WTC11 (cell line): ENCODE results near the gene TNIK. TPM values are rescaled to one million over a fixed set of nuclear protein-coding genes. Genes with fewer than 3 reads are reported as not detected.
A peak's percentile ranks its signal among the peaks of the same experiment; 100 is the strongest.

ENCODE experiments used
- ATAC-seq: fragments of 200-7000 bp; cut with Tn5 transposase; 2 replicates; pipeline ENCODE4 v1.10.0; 2021; ENCODE audit warnings: mild to moderate bottlenecking, moderate library complexity
- CTCF ChIA-PET: fragments of 300-600 bp; sonication (Branson Sonifier 250); formaldehyde crosslinking; loops from one replicate; lab custom pipeline; 2021; ENCODE audit warnings: antibody characterized with exemption; lab: Charles Lee
- POLR2A ChIA-PET: fragments of 350-600 bp; sonication (Branson Sonifier 250); formaldehyde crosslinking; loops from one replicate; lab custom pipeline; 2021; ENCODE audit warnings: antibody characterized with exemption; lab: Charles Lee
- DNase-seq: peaks from one replicate; pipeline ENCODE4 v3.0.0; 2021; ENCODE audit warnings: low spot score
- H3K27ac Mint-ChIP-seq: 2 replicates; pipeline ENCODE4 v1.8.0; 2021; ENCODE audit warnings: mixed read lengths
- H3K27me3 Mint-ChIP-seq: 2 replicates; pipeline ENCODE4 v1.8.0; 2021; ENCODE audit warnings: low read depth, mild to moderate bottlenecking, moderate library complexity, mixed read lengths
- H3K36me3 Mint-ChIP-seq: 2 replicates; pipeline ENCODE4 v1.8.0; 2021; ENCODE audit warnings: mixed read lengths
- H3K4me1 Mint-ChIP-seq: 2 replicates; pipeline ENCODE4 v1.8.0; 2022; ENCODE audit warnings: mixed read lengths
- H3K4me3 Mint-ChIP-seq: 2 replicates; pipeline ENCODE4 v1.8.0; 2021; ENCODE audit warnings: mild to moderate bottlenecking, moderate library complexity, mixed read lengths
- H3K9me3 Mint-ChIP-seq: 2 replicates; pipeline ENCODE4 v1.8.0; 2021; ENCODE audit warnings: mixed read lengths
- CBFB ChIP-seq: sonication (generic); formaldehyde crosslinking; IDR thresholded peaks from 2 replicates; pipeline ENCODE4 v1.8.1; 2022; ENCODE audit warnings: mild to moderate bottlenecking, low read depth, missing genetic modification reagents
- CREM ChIP-seq: sonication (generic); formaldehyde crosslinking; IDR thresholded peaks from 2 replicates; pipeline ENCODE4 v1.8.1; 2022; ENCODE audit warnings: mild to moderate bottlenecking, missing genetic modification reagents, moderate library complexity
- ETV6 ChIP-seq: sonication (generic); formaldehyde crosslinking; IDR thresholded peaks from 2 replicates; pipeline ENCODE4 v1.8.1; 2022; ENCODE audit warnings: mild to moderate bottlenecking, missing genetic modification reagents
- GRHL2 ChIP-seq: fragments of 250-450 bp; sonication (Bioruptor Pico); IDR thresholded peaks from 2 replicates; pipeline ENCODE4 v1.8.0; 2022; ENCODE audit warnings: mild to moderate bottlenecking, moderate library complexity; ENCODE audit not compliant: insufficient replicate concordance, severe bottlenecking
- GTF2I ChIP-seq: fragments of 250-450 bp; sonication (Bioruptor Pico); conservative IDR thresholded peaks from 2 replicates; pipeline ENCODE4 v1.4.0; 2021; ENCODE audit warnings: mild to moderate bottlenecking
- JAZF1 ChIP-seq: fragments of 250-450 bp; sonication (Bioruptor Pico); IDR thresholded peaks from 2 replicates; pipeline ENCODE4 v1.9.0; 2021; ENCODE audit warnings: moderate library complexity, mild to moderate bottlenecking, inconsistent platforms
- JUN ChIP-seq: sonication (generic); formaldehyde crosslinking; IDR thresholded peaks from 2 replicates; pipeline ENCODE4 v1.8.0; 2023; ENCODE audit warnings: mild to moderate bottlenecking, missing genetic modification reagents
- NR3C1 ChIP-seq: sonication (generic); formaldehyde crosslinking; conservative IDR thresholded peaks from 2 replicates; pipeline ENCODE4 v1.8.1; 2023; ENCODE audit warnings: low read depth, mild to moderate bottlenecking, missing genetic modification reagents
- PRRX2 ChIP-seq: fragments of 250-450 bp; sonication (Bioruptor Pico); IDR thresholded peaks from 2 replicates; pipeline ENCODE4 v1.8.0; 2021; ENCODE audit warnings: mild to moderate bottlenecking
- TP53 ChIP-seq: sonication (generic); formaldehyde crosslinking; IDR thresholded peaks from 2 replicates; pipeline ENCODE4 v1.8.1; 2023; ENCODE audit warnings: mild to moderate bottlenecking, missing genetic modification reagents
- ZNF138 ChIP-seq: sonication (generic); formaldehyde crosslinking; conservative IDR thresholded peaks from 2 replicates; pipeline ENCODE4 v1.8.1; 2022; ENCODE audit warnings: mild to moderate bottlenecking, moderate library complexity, missing genetic modification reagents
- ZNF219 ChIP-seq: sonication (generic); formaldehyde crosslinking; IDR thresholded peaks from 2 replicates; pipeline ENCODE4 v1.8.0; 2023; ENCODE audit warnings: missing genetic modification reagents, mild to moderate bottlenecking, borderline replicate concordance
- ZNF232 ChIP-seq: sonication (generic); formaldehyde crosslinking; IDR thresholded peaks from 2 replicates; pipeline ENCODE4 v1.8.0; 2022; ENCODE audit warnings: mild to moderate bottlenecking, missing genetic modification reagents
- total RNA-seq: library from RNA; stranded (reverse); gene quantifications from 3 replicates; pipeline ENCODE4 v1.2.3, GENCODE V29; 2021
- TF ChIP-seq, protein P1 (sequence below): fragments of 250-450 bp; sonication (Bioruptor Pico); conservative IDR thresholded peaks from 2 replicates; pipeline ENCODE4 v1.9.0; 2021; ENCODE audit warnings: mild to moderate bottlenecking
- TF ChIP-seq, protein P2 (sequence below): fragments of 250-450 bp; sonication (Bioruptor Pico); IDR thresholded peaks from 2 replicates; pipeline ENCODE4 v1.9.0; 2021; ENCODE audit warnings: mild to moderate bottlenecking
- TF ChIP-seq, protein P3 (sequence below): sonication (generic); formaldehyde crosslinking; IDR thresholded peaks from 2 replicates; pipeline ENCODE4 v1.8.0; 2022; ENCODE audit warnings: mild to moderate bottlenecking, missing genetic modification reagents
- TF ChIP-seq, protein P4 (sequence below): fragments of 250-450 bp; sonication (Bioruptor Pico); IDR thresholded peaks from 2 replicates; pipeline ENCODE4 v1.9.0; 2021; ENCODE audit warnings: mild to moderate bottlenecking
- TF ChIP-seq, protein P5 (sequence below): sonication (generic); formaldehyde crosslinking; IDR thresholded peaks from 2 replicates; pipeline ENCODE4 v1.8.0; 2022; ENCODE audit warnings: mild to moderate bottlenecking, missing genetic modification reagents
- TF ChIP-seq, protein P6 (sequence below): sonication (generic); formaldehyde crosslinking; IDR thresholded peaks from 2 replicates; pipeline ENCODE4 v1.8.1; 2023; ENCODE audit warnings: mild to moderate bottlenecking, missing genetic modification reagents
- TF ChIP-seq, protein P7 (sequence below): sonication (generic); formaldehyde crosslinking; IDR thresholded peaks from 2 replicates; pipeline ENCODE4 v1.8.0; 2022; ENCODE audit warnings: mild to moderate bottlenecking, missing genetic modification reagents

TNIK gene
- total RNA-seq, 1 experiment from 2014 or later: 50.3 TPM

DNA sequence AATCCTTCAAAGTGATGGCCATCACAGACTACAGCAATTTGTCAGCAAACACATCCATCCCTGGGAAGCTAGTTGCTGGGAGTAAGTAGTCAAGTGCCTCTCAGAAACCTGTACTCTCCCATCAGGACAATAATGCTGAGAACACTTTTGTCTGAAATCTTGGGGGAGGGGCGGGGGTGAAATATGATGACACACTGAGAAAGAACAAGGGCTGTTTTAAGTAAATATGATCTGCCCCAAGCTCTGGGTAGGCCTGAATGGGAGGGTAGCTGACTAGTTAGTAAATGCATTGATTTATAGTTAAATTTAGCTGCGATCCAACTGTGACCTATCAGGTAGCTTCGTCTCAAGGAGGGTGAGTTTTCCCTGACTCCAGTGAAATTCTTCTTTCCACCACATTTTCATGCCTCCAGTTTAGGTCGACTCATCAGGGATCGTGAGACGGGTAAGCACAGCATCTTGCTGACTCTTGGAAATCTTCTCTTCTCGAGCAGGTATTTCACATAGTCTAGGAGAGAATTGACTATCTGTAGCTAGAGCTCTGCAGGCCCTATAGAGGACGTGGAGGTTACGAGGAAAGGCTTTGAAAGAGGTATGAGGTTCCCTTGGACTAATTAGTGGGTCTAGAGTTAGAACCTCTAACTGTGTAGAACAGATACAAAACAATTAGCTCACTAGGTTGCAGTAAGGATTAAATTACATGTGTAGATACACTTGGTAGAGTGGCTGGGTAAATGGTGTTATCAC is 220.3 kb downstream of the TNIK start:
- no peak for DNase-seq
- Mint-ChIP-seq H3K36me3 (peaks cover 4% of the 10 kb centered on the region), H3K4me1 (peaks cover 43% of the 10 kb centered on the region)
- ATAC-seq: no peak
- TF ChIP-seq NR3C1 (CRISPR knock-in tag) (no peak), GTF2I (CRISPR knock-in tag) (no peak), CREM (CRISPR knock-in tag) (no peak), ETV6 (CRISPR knock-in tag) (no peak), PRRX2 (CRISPR knock-in tag) (no peak), TP53 (CRISPR knock-in tag) (no peak), GRHL2 (CRISPR knock-in tag) (no peak), JUN (no peak)
- TF ChIP-seq, protein P1, sequence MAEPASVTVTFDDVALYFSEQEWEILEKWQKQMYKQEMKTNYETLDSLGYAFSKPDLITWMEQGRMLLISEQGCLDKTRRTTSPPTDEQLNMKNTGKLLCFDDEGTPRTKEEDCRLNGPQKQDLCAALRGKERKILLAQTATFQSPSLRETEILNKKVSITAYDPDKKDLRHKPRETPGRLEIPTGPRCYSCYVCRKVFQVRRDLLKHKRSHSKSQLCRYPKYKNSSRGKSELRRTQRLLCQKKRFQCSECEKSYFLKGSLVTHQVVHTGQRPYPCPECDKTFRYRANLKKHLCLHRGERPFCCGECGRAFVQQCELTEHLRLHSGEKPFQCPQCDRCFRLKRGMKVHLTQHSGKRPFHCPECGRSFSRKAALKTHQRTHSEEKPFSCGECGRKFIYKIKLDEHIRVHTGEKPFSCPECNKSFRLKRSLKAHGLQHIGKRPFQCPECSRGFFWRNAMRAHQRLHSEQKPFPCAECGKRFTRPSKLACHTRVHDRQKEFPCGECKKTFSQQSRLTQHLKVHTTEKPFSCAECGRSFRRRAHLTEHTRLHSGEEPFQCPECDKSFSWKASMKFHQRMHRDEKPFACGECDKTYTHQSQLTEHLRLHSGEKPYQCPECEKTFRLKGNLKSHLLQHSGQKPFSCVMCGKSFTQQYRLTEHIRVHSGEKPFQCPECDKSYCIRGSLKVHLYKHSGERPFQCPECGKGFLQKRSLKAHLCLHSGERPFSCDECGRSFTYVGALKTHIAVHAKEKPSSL (CRISPR knock-in tag): no peak
- TF ChIP-seq, protein P2, sequence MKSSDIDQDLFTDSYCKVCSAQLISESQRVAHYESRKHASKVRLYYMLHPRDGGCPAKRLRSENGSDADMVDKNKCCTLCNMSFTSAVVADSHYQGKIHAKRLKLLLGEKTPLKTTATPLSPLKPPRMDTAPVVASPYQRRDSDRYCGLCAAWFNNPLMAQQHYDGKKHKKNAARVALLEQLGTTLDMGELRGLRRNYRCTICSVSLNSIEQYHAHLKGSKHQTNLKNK (CRISPR knock-in tag): no peak
- TF ChIP-seq, protein P3, sequence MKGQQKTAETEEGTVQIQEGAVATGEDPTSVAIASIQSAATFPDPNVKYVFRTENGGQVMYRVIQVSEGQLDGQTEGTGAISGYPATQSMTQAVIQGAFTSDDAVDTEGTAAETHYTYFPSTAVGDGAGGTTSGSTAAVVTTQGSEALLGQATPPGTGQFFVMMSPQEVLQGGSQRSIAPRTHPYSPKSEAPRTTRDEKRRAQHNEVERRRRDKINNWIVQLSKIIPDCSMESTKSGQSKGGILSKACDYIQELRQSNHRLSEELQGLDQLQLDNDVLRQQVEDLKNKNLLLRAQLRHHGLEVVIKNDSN (CRISPR knock-in tag): no peak
- TF ChIP-seq, protein P4, sequence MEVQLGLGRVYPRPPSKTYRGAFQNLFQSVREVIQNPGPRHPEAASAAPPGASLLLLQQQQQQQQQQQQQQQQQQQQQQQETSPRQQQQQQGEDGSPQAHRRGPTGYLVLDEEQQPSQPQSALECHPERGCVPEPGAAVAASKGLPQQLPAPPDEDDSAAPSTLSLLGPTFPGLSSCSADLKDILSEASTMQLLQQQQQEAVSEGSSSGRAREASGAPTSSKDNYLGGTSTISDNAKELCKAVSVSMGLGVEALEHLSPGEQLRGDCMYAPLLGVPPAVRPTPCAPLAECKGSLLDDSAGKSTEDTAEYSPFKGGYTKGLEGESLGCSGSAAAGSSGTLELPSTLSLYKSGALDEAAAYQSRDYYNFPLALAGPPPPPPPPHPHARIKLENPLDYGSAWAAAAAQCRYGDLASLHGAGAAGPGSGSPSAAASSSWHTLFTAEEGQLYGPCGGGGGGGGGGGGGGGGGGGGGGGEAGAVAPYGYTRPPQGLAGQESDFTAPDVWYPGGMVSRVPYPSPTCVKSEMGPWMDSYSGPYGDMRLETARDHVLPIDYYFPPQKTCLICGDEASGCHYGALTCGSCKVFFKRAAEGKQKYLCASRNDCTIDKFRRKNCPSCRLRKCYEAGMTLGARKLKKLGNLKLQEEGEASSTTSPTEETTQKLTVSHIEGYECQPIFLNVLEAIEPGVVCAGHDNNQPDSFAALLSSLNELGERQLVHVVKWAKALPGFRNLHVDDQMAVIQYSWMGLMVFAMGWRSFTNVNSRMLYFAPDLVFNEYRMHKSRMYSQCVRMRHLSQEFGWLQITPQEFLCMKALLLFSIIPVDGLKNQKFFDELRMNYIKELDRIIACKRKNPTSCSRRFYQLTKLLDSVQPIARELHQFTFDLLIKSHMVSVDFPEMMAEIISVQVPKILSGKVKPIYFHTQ (CRISPR knock-in tag): no peak
- TF ChIP-seq, all 79 proteins: peak for 0
- H3K4me3 Mint-ChIP-seq: no peak overlapping the region
- ChIA-PET CTCF (no interaction called here), POLR2A (no interaction called here)
- no peaks in the 10 kb centered on the region for H3K27me3 Mint-ChIP-seq
- H3K9me3 Mint-ChIP-seq: peaks cover 4% of the 10 kb centered on the region
- H3K27ac Mint-ChIP-seq: no peak overlapping the region

DNA sequence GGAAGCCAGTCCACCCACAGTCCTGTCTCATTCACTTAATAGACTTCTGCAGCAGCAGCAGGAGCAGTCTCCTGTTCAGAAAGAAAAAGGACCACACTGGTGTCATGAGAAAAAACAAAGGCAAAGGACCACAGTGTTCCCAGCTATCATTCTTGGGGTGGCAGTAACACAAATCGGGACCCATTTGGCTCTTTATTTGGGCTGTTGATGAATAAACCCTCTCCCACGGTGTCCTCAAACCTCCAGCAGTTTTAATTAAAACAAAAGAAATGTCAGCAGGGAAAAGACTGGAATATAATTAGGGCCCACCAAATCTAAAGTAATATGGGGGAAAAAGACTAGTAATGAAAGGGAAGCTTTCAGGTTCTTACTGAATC is 223.2 kb downstream of the TNIK start:
- ChIA-PET CTCF (interaction anchor here (0.7 to 1.2 kb wide), 4 partner anchors 39 to 217 kb away, joined by 3 to 4 read pairs (median 4); no protein-coding TSS in a partner anchor), POLR2A (no interaction called here)
- TF ChIP-seq ZNF232 (CRISPR knock-in tag) (no peak), GTF2I (CRISPR knock-in tag) (no peak), ZNF219 (CRISPR knock-in tag) (no peak), CBFB (CRISPR knock-in tag) (no peak), JAZF1 (CRISPR knock-in tag) (no peak), ZNF138 (CRISPR knock-in tag) (no peak)
- TF ChIP-seq, protein P5, sequence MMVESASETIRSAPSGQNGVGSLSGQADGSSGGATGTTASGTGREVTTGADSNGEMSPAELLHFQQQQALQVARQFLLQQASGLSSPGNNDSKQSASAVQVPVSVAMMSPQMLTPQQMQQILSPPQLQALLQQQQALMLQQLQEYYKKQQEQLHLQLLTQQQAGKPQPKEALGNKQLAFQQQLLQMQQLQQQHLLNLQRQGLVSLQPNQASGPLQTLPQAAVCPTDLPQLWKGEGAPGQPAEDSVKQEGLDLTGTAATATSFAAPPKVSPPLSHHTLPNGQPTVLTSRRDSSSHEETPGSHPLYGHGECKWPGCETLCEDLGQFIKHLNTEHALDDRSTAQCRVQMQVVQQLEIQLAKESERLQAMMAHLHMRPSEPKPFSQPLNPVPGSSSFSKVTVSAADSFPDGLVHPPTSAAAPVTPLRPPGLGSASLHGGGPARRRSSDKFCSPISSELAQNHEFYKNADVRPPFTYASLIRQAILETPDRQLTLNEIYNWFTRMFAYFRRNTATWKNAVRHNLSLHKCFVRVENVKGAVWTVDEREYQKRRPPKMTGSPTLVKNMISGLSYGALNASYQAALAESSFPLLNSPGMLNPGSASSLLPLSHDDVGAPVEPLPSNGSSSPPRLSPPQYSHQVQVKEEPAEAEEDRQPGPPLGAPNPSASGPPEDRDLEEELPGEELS (CRISPR knock-in tag): no peak
- TF ChIP-seq, protein P2 (CRISPR knock-in tag): no peak
- TF ChIP-seq, protein P6, sequence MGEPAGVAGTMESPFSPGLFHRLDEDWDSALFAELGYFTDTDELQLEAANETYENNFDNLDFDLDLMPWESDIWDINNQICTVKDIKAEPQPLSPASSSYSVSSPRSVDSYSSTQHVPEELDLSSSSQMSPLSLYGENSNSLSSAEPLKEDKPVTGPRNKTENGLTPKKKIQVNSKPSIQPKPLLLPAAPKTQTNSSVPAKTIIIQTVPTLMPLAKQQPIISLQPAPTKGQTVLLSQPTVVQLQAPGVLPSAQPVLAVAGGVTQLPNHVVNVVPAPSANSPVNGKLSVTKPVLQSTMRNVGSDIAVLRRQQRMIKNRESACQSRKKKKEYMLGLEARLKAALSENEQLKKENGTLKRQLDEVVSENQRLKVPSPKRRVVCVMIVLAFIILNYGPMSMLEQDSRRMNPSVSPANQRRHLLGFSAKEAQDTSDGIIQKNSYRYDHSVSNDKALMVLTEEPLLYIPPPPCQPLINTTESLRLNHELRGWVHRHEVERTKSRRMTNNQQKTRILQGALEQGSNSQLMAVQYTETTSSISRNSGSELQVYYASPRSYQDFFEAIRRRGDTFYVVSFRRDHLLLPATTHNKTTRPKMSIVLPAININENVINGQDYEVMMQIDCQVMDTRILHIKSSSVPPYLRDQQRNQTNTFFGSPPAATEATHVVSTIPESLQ: no peak
- TF ChIP-seq, protein P7, sequence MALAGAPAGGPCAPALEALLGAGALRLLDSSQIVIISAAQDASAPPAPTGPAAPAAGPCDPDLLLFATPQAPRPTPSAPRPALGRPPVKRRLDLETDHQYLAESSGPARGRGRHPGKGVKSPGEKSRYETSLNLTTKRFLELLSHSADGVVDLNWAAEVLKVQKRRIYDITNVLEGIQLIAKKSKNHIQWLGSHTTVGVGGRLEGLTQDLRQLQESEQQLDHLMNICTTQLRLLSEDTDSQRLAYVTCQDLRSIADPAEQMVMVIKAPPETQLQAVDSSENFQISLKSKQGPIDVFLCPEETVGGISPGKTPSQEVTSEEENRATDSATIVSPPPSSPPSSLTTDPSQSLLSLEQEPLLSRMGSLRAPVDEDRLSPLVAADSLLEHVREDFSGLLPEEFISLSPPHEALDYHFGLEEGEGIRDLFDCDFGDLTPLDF (CRISPR knock-in tag): no peak
- Mint-ChIP-seq H3K4me1 (peaks cover 55% of the 10 kb centered on the region), H3K9me3 (no peaks in the 10 kb centered on the region), H3K4me3 (no peak overlapping the region), H3K36me3 (no peaks in the 10 kb centered on the region; the same call in 1 of the 2 replicates), H3K27ac (peak overlapping the region; percentile 3; the same call in 1 of the 2 replicates), H3K27me3 (no peaks in the 10 kb centered on the region)
- ATAC-seq (no peak), DNase-seq (no peak)
